ENCODE results near the gene ADM2.

Gene ADM2

DNA sequence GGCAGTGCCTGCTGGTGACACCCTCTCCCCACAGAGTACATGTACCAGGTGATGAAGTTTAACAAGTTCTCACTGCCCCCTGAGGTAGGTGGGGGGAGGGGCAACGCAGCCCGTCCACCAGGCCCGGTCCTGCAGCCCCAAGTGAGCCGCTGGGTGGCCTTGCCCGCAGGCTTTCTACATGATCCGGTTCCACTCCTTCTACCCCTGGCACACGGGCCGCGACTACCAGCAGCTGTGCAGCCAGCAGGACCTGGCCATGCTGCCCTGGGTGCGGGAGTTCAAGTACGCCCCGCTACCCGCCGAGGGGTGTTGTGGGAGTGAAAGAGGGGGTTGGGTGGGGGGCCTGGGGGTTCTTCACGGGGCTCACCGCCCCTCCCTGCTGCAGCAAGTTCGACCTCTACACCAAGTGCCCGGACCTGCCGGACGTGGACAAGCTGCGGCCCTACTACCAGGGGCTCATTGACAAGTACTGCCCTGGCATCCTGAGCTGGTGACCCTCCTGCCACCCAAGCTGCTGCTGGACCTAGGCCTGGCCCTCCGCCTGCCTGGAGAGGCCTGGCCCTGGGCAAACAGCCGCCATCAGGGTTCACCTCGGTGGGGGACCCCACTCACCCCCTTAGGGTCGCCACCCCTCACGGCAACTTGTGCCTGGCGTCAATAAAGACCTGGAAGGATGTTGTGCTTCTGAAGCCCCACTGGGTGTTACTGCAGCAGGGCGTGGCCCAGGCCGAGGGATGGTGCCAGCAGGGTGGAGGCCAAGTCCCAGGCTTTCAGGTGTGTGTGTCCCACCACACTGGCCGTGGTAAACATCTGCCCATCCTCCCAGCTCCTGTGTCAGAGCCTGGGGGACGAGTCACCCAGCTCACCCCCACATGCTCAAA is 8.3 kb downstream of the ADM2 start:
- TF ChIP-seq, protein P1, sequence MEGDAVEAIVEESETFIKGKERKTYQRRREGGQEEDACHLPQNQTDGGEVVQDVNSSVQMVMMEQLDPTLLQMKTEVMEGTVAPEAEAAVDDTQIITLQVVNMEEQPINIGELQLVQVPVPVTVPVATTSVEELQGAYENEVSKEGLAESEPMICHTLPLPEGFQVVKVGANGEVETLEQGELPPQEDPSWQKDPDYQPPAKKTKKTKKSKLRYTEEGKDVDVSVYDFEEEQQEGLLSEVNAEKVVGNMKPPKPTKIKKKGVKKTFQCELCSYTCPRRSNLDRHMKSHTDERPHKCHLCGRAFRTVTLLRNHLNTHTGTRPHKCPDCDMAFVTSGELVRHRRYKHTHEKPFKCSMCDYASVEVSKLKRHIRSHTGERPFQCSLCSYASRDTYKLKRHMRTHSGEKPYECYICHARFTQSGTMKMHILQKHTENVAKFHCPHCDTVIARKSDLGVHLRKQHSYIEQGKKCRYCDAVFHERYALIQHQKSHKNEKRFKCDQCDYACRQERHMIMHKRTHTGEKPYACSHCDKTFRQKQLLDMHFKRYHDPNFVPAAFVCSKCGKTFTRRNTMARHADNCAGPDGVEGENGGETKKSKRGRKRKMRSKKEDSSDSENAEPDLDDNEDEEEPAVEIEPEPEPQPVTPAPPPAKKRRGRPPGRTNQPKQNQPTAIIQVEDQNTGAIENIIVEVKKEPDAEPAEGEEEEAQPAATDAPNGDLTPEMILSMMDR (IDR thresholded peaks at IDR 0.05; ENCODE audit: control extremely low read depth, extremely low read depth, low read depth, missing control alignments): no peak
- CTCF ChIA-PET: no interaction called here
- no peak for DNase-seq (ENCODE audit: extremely low spot score)
- POLR2A ChIA-PET: no interaction called here

DNA sequence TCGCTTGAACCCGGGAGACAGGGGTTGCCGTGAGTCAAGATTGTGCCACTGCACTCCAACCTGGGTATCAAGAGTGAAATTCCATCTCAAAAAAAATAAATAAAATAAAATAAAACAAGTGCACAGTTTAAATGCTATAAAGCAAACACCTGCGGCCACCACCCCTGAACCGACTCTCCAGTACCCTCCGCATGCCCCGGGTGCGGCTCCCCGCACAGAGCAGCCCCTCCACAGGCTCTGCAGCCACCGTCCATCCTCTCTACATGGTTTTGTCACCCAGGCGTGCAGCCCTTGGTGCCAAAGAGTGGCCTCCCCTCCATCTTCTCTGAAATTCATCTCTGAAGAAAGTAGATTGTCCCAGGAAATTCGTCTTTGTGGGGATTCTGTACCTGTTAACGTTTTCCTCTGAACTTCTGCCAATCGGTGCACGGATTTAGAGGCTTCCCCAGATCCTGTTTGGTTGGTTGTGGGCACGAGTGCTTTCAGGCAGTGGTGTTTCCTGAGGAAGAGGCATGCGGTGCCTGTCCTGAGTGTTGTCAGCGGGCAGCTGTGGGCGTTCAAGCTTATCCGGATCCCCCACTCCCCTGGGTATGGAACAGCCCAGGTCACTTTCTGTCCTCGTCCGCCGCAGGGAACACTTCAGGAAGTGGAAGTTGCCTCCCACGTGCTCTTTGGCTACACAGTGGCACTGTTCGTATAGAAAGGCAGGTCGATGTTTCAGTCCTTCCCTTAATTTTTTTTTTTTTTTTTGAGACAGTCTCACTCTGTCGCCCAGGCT is 9.4 kb downstream of the ADM2 start:
- no peak for DNase-seq (ENCODE audit: extremely low spot score)
- POLR2A ChIA-PET: no interaction called here
- TF ChIP-seq, protein P1 (IDR thresholded peaks at IDR 0.05; ENCODE audit: control extremely low read depth, extremely low read depth, low read depth, missing control alignments): no peak
- CTCF ChIA-PET: no interaction called here

DNA sequence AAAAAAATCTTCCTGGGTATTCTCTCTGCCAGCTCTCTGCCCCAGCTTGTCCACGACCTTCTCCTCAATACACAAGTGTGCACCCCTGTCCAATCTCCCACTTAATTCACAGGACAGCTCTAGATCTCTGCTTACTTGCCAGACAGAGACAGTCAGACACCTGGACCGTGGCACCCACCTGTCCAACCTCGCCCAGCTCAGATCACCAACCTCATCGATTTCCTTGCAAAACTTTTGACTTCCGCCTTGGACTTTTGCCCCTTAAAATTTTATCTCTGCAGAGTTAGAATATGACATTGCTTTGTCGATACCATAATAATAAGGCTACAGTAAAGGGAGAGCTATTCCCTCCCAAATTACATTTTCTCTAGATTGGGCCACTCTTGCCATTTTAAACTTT is 15.8 kb downstream of the ADM2 start:
- no peak for DNase-seq (ENCODE audit: extremely low spot score)
- ChIA-PET CTCF (interaction anchor here (0.8 to 2.8 kb wide), 20 partner anchors 9 to 258 kb away, joined by 3 to 12 read pairs (median 8); partner anchors contain the start of genes LMF2, MIOX, NCAPH2 and SCO2), POLR2A (no interaction called here)
- TF ChIP-seq, protein P1 (IDR thresholded peaks at IDR 0.05; ENCODE audit: control extremely low read depth, extremely low read depth, low read depth, missing control alignments): no peak

DNA sequence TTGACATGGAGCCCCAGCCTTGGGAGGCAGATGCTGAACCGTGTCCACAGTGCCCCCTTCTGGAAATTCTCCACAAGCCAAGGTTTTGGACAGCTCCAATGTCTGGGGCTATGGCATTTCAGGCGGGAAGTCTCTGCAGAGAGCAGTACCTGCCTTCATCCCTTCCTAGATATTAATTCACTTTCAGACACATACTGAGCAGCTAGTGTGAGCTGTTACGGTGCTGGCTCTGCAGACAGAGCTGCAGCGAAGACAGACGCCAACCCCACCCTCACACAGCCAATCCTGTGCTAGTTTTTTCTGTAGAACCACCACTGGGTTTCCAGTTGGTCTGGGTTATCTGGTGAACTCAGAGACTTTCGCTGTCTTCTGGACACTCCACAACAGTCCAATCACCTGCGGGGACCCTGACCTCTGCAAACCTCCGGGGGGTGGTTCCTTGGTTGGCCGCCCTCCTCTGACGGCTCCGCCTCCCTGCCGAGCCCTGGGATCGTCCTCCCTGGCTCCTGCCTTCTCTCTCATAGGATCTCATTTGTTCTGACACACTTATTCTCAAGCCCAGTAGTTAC is 17.1 kb downstream of the ADM2 start:
- CTCF ChIA-PET: interaction anchor here (0.7 to 2.8 kb wide), 32 partner anchors 8 to 257 kb away, joined by 3 to 12 read pairs (median 4); partner anchors contain the start of genes ADM2, LMF2, MIOX and NCAPH2
- POLR2A ChIA-PET: interaction anchor here (0.6 to 0.7 kb wide), 2 partner anchors 237 to 574 kb away, joined by 3 to 6 read pairs; partner anchors contain the start of gene MAPK12
- peak; percentile 72 for DNase-seq (ENCODE audit: extremely low spot score)
- TF ChIP-seq, protein P1 (IDR thresholded peaks at IDR 0.05; ENCODE audit: control extremely low read depth, extremely low read depth, low read depth, missing control alignments): peak; percentile 75

DNA sequence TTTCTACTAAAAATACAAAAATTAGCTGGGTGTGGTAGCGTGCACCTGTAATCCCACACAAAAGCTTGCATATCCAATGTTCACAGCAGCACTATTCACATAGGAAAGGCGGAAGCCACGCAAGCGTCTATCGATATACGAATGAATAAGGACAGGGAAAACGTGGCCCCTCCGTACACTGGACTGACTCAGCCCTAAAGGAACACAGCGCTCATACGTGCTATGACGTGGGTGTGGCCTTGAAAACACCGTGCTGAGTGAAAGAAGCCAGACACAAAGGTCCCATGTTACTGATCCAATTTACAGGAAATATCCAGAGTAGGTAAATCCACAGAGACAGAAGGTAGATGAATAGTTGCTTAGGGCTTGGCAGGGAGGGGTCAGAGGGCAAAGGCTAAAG is 19.1 kb downstream of the ADM2 start:
- POLR2A ChIA-PET: interaction anchor here (0.7 kb wide), 2 partner anchors 30 to 60 kb away, joined by 3 to 4 read pairs; no protein-coding TSS in a partner anchor
- CTCF ChIA-PET: interaction anchor here (0.9 to 2.0 kb wide), 3 partner anchors 25 to 120 kb away, joined by 4 to 7 read pairs (median 4); partner anchors contain the start of gene SCO2
- DNase-seq (ENCODE audit: extremely low spot score): no peak
- TF ChIP-seq, protein P1 (IDR thresholded peaks at IDR 0.05; ENCODE audit: control extremely low read depth, extremely low read depth, low read depth, missing control alignments): no peak

DNA sequence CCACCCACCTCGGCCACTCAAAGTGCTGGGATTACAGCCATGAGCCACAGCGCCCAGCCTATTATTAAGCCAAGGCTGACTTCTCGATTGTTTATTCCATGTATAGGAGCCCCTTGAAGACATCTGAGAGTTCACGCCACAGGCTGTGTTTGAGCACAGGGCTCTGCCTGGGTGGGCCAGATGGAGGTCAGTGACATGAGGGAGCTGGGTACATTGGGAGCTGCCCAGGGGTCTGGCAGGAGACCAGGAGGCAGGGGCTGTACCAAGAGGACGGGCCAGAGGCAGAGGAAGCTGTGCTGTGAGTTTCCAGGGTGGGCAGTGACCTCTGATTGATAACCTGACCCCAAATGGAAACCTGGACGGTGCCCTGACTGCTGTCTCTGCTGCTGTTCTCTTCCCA is 20.8 kb downstream of the ADM2 start:
- DNase-seq (ENCODE audit: extremely low spot score): no peak
- POLR2A ChIA-PET: no interaction called here
- TF ChIP-seq, protein P1 (IDR thresholded peaks at IDR 0.05; ENCODE audit: control extremely low read depth, extremely low read depth, low read depth, missing control alignments): no peak
- CTCF ChIA-PET: interaction anchor here (1.3 to 1.4 kb wide), 2 partner anchors 80 to 227 kb away, joined by 3 read pairs; partner anchors contain the start of gene CHKB
